ENCODE measurements around the gene R3HDM4. TPM values are rescaled to one million over a fixed set of nuclear protein-coding genes. Genes with fewer than 3 reads are reported as not detected.

R3HDM4 gene
- total RNA-seq, 1 donor from 2014 or later = 48.8 TPM

- no peak for TF ChIP-seq CTCF (conservative IDR thresholded peaks at IDR 0.05)
- H3K36me3 Mint-ChIP-seq = peaks cover 3% of the 10 kb centered on the region
- peak overlapping the region; percentile 93 for H3K27ac Mint-ChIP-seq
- H3K4me1 Mint-ChIP-seq (ENCODE audit: unreplicated experiment) = peaks cover 16% of the 10 kb centered on the region
- peak overlapping the region; percentile 76 for H3K4me3 Mint-ChIP-seq
- DNase-seq (ENCODE audit: extremely low spot score, unreplicated experiment) = no peak
- no peaks in the 10 kb centered on the region for H3K27me3 Mint-ChIP-seq
- no peaks in the 10 kb centered on the region for H3K9me3 Mint-ChIP-seq
These were observed 41.3 kb upstream of the R3HDM4 start for GRCh38 chr19:954272-954671.

DNA sequence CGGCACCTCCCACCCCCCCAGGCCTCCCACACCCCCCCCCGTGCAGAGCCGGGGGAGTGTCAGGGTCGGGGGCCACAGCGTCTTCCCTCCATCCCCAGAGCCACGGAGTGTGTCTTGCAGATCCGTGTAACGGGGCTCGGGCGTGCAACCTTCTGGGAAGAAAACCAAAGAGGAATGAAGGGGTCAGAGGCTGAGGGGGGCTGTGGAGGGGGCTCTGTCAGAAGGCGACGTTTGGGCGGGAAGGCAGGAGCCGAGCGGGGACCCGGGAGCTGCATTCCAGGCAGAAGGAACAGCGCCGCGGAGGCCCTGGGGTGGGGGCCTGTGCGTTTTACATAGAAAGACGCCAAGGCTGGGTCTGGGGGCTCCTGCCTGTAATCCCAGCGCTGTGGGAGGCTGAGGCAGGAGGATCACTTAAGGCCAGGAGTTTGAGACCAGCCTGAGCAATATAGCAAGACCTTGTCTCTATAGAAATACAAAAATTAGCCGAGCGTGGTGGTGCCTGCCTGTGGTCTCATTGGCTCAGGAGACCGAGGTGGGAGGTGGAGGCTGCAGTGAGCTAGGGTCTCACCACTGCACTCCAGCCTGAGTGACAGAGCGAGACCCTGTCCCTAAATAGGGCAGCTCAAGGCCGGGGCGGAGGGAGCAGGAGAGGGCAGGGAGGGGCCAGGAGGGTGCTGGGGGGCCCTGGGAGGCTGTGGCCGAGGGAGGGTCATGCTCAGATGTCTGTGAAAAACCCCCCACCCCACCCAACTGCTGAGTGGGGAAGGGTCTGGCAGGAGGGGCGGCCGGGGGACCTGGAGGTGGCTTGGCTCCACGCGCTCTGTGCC is 40.6 kb upstream of the R3HDM4 start:
- H3K4me1 Mint-ChIP-seq (ENCODE audit: unreplicated experiment) = peaks cover 13% of the 10 kb centered on the region
- peak overlapping the region; percentile 77 for H3K4me3 Mint-ChIP-seq
- H3K27me3 Mint-ChIP-seq = no peaks in the 10 kb centered on the region
- TF ChIP-seq CTCF (conservative IDR thresholded peaks at IDR 0.05) = no peak
- H3K27ac Mint-ChIP-seq = peak overlapping the region; percentile 93
- no peaks in the 10 kb centered on the region for H3K36me3 Mint-ChIP-seq
- no peak for DNase-seq (ENCODE audit: extremely low spot score, unreplicated experiment)
- H3K9me3 Mint-ChIP-seq = no peaks in the 10 kb centered on the region

GRCh38 chr19:952680-953444 is 39.8 kb upstream of the R3HDM4 start:
- Mint-ChIP-seq H3K4me1 (ENCODE audit: unreplicated experiment) (peaks cover 13% of the 10 kb centered on the region), H3K4me3 (peak overlapping the region; percentile 79), H3K27me3 (no peaks in the 10 kb centered on the region), H3K27ac (peak overlapping the region; percentile 93), H3K9me3 (no peaks in the 10 kb centered on the region), H3K36me3 (no peaks in the 10 kb centered on the region)
- no peak for TF ChIP-seq CTCF (conservative IDR thresholded peaks at IDR 0.05)
- peak; percentile 73 for DNase-seq (ENCODE audit: extremely low spot score, unreplicated experiment)

DNA sequence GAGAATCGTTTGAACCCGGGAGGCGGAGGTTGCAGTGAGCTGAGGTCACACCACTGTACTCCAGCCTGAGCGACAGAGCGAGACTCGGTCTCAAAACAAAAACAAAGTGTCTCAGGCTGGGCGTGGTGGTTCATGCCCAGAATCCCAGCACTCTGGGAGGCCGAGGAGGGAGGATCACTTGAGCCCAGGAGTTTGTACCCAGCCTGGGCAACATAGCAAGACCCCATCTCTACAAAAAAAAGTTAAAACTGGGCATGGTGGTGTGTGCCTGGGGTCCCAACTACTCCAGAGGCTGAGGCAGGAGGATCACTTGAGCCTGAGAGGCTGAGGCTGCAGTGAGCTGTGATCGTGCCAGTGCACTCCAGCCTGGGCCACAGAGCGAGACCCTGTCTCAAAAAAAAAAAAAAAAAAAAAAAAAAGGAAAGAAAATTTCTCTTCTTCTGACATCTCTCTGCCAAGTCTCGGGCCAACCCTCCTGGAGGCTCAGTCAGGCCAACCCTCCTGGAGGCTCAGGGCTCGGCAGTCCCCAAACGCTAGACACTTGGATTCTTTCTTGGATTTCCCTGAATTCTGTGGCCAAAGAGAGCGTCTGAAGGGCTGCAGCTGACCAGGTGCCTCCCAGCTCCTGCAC is 39.1 kb upstream of the R3HDM4 start:
- Mint-ChIP-seq H3K9me3 (no peaks in the 10 kb centered on the region), H3K4me1 (ENCODE audit: unreplicated experiment) (peaks cover 13% of the 10 kb centered on the region), H3K4me3 (peak overlapping the region; percentile 74), H3K27ac (peak overlapping the region; percentile 90), H3K36me3 (no peaks in the 10 kb centered on the region), H3K27me3 (no peaks in the 10 kb centered on the region)
- no peak for TF ChIP-seq CTCF (conservative IDR thresholded peaks at IDR 0.05)
- no peak for DNase-seq (ENCODE audit: extremely low spot score, unreplicated experiment)

DNA sequence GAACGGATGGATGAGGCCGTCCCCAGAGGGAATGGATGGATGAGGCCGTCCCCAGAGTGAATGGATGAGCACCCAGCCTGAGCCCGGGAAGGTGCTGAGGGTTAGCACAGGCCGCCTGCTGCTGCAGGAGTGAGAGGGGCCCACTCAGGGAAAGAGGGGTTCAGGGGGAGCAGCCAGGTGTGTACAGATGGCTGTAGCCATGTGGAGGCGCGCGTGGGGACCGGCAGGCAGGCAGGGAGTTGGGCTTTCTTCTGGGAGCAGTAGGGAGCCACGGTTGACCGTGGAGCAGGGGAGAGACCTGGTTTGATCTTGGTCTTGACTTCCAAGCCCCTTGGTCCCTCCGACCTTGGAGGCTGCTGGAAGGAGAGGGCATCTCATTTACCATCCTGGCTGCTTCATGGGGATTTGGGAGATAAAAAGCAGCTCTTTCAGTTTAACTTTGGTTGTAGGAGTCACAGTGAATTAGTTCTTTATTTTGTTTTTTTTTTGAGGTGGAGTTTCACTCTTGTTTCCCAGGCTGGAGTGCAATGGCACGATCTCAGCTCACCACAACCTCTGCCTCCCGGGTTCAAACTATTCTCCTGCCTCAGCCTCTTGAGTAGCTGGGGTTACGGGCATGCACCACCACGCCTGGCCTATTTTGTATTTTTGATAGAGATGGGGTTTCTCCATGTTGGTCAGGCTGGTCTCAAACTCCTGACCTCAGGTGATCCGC is 37.5 kb upstream of the R3HDM4 start:
- peak overlapping the region; percentile 55 for H3K4me3 Mint-ChIP-seq
- no peaks in the 10 kb centered on the region for H3K27me3 Mint-ChIP-seq
- no peak for TF ChIP-seq CTCF (conservative IDR thresholded peaks at IDR 0.05)
- no peaks in the 10 kb centered on the region for H3K36me3 Mint-ChIP-seq
- H3K4me1 Mint-ChIP-seq (ENCODE audit: unreplicated experiment) = peaks cover 6% of the 10 kb centered on the region
- no peaks in the 10 kb centered on the region for H3K9me3 Mint-ChIP-seq
- DNase-seq (ENCODE audit: extremely low spot score, unreplicated experiment) = no peak
- H3K27ac Mint-ChIP-seq = peak overlapping the region; percentile 81
